Large intestine (tissue), 3 donors: ENCODE data around the gene TMCC2. TPM values are rescaled to one million over a fixed set of nuclear protein-coding genes. Genes with fewer than 3 reads are reported as not detected.
"Not testable (repeated sequence)": the region's sequence is repeated elsewhere in the genome, so short reads cannot be mapped to it uniquely, and the experiment has no call there.

Source experiments
- DNase-seq, 2 donors: peaks; one replicate each; pipeline versions ENCODE4 v3.0.0 to v3.0.0-alpha.2; 2013
- H3K27ac ChIP-seq: one replicate; pipeline ENCODE4 v1.5.1; 2013; ENCODE audit warnings: low read length
- H3K27me3 ChIP-seq: 2 replicates; pipeline ENCODE4 v1.6.1; 2013; ENCODE audit warnings: low read length; ENCODE audit not compliant: control insufficient read depth, insufficient read depth
- H3K36me3 ChIP-seq: 2 replicates; pipeline ENCODE4 v1.6.1; 2013; ENCODE audit warnings: low read length; ENCODE audit not compliant: control insufficient read depth, insufficient read depth
- H3K4me1 ChIP-seq: one replicate; pipeline ENCODE4 v1.6.1; 2013; ENCODE audit warnings: low read length; ENCODE audit not compliant: control insufficient read depth, insufficient read depth
- H3K4me3 ChIP-seq: one replicate; pipeline ENCODE4 v1.5.1; 2013; ENCODE audit warnings: low read length
- H3K9me3 ChIP-seq: one replicate; pipeline ENCODE4 v1.6.1; 2013; ENCODE audit warnings: mild to moderate bottlenecking, low read depth, low read length, moderate library complexity; ENCODE audit not compliant: control insufficient read depth
- WGBS: methylation state at CpG from one replicate; pipeline ENCODE4 v1.1.5; 2013; ENCODE audit warnings: low lambda C conversion rate; ENCODE audit not compliant: insufficient coverage; 5-methylcytosine and 5-hydroxymethylcytosine counted together
- polyA plus RNA-seq: library from polyadenylated mRNA; unstranded; fragments of 120-200 nt; gene quantifications from one replicate; pipeline ENCODE4 v1.2.1, GENCODE V29; 2013

Gene TMCC2
- polyA plus RNA-seq, 1 donor, result 6.2 TPM

GRCh38 chr1:205280666-205281395 lies 53.1 kb downstream of the TMCC2 start:
- H3K36me3 ChIP-seq, H3K27me3 ChIP-seq, H3K27ac ChIP-seq, DNase-seq, H3K4me3 ChIP-seq, H3K9me3 ChIP-seq: not testable (repeated sequence)
- 100% methylated on average over 3 of the region's 10 CpGs for WGBS
- peaks cover 15% of the 10 kb centered on the region for H3K4me1 ChIP-seq

- DNase-seq, result no peak
Measured at GRCh38 chr1:205283270-205284147, 55.8 kb downstream of the TMCC2 start.

GRCh38 chr1:205284420-205285144 lies 56.8 kb downstream of the TMCC2 start:
- peak; percentile 81 to 85 for DNase-seq
- no peak overlapping the region for H3K4me3 ChIP-seq
- no CpG with 5 or more reads among the region's 7 CpGs for WGBS

More at GRCh38 chr1:205283270-205284147, 55.8 kb downstream of the TMCC2 start:
- Histone ChIP-seq H3K4me1 (peaks cover 15% of the 10 kb centered on the region), H3K4me3 (no peak overlapping the region), H3K36me3 (no peaks in the 10 kb centered on the region), H3K27me3 (no peaks in the 10 kb centered on the region), H3K9me3 (no peaks in the 10 kb centered on the region), H3K27ac (no peak overlapping the region)
- WGBS, result 92% methylated on average over 6 of the region's 15 CpGs

GRCh38 chr1:205285381-205286101 lies 57.8 kb downstream of the TMCC2 start:
- no peaks in the 10 kb centered on the region for H3K27me3 ChIP-seq
- peak overlapping the region; percentile 18 for H3K27ac ChIP-seq
- no peak for DNase-seq
- H3K36me3 ChIP-seq, result no peaks in the 10 kb centered on the region
- H3K9me3 ChIP-seq, result no peaks in the 10 kb centered on the region
- H3K4me3 ChIP-seq, result no peak overlapping the region
- H3K4me1 ChIP-seq, result peaks cover 15% of the 10 kb centered on the region
- WGBS, result 86% methylated on average over 1 of the region's 12 CpGs

More at GRCh38 chr1:205284420-205285144, 56.8 kb downstream of the TMCC2 start:
- H3K27me3 ChIP-seq, result no peaks in the 10 kb centered on the region
- H3K9me3 ChIP-seq, result no peaks in the 10 kb centered on the region
- H3K36me3 ChIP-seq, result no peaks in the 10 kb centered on the region
- H3K4me1 ChIP-seq, result peaks cover 15% of the 10 kb centered on the region
- H3K27ac ChIP-seq, result peak overlapping the region; percentile 30

GRCh38 chr1:205286335-205286950 lies 58.7 kb downstream of the TMCC2 start:
- no CpG with 5 or more reads among the region's 9 CpGs for WGBS
- Histone ChIP-seq H3K36me3 (no peaks in the 10 kb centered on the region), H3K4me3 (no peak overlapping the region), H3K27ac (no peak overlapping the region), H3K9me3 (no peaks in the 10 kb centered on the region), H3K4me1 (peaks cover 15% of the 10 kb centered on the region), H3K27me3 (no peaks in the 10 kb centered on the region)
- no peak for DNase-seq

- Histone ChIP-seq H3K36me3 (no peaks in the 10 kb centered on the region), H3K4me3 (no peak overlapping the region), H3K27ac (no peak overlapping the region), H3K9me3 (no peaks in the 10 kb centered on the region), H3K27me3 (no peaks in the 10 kb centered on the region), H3K4me1 (peaks cover 15% of the 10 kb centered on the region)
- 100% methylated on average over 1 of the region's 3 CpGs for WGBS
- DNase-seq, result no peak
Measured at GRCh38 chr1:205287076-205287475, 59.3 kb downstream of the TMCC2 start.

GRCh38 chr1:205287767-205288559 lies 60.2 kb downstream of the TMCC2 start:
- no peaks in the 10 kb centered on the region for H3K9me3 ChIP-seq
- peaks cover 15% of the 10 kb centered on the region for H3K4me1 ChIP-seq
- WGBS, result no CpG with 5 or more reads among the region's 8 CpGs
- peak in 1 of 2 donors; percentile 50 for DNase-seq
- no peak overlapping the region for H3K4me3 ChIP-seq
- no peak overlapping the region for H3K27ac ChIP-seq
- no peaks in the 10 kb centered on the region for H3K27me3 ChIP-seq
- no peaks in the 10 kb centered on the region for H3K36me3 ChIP-seq

- Histone ChIP-seq H3K27me3 (no peaks in the 10 kb centered on the region), H3K4me3 (no peak overlapping the region), H3K4me1 (peaks cover 26% of the 10 kb centered on the region), H3K27ac (no peak overlapping the region), H3K36me3 (no peaks in the 10 kb centered on the region), H3K9me3 (no peaks in the 10 kb centered on the region)
- WGBS, result no CpG with 5 or more reads among the region's 6 CpGs
- DNase-seq, result no peak
Measured at GRCh38 chr1:205291596-205291995, 63.9 kb downstream of the TMCC2 start.
